ENCODE measurements around the gene TNFAIP2.
"Not testable (repeated sequence)": the region's sequence is repeated elsewhere in the genome, so short reads cannot be mapped to it uniquely, and the experiment has no call there.

The TNFAIP2 gene

GRCh38 chr14:103149351-103150237 lies 26.3 kb downstream of the TNFAIP2 start:
- TF ChIP-seq CTCF (IDR thresholded peaks at IDR 0.05; ENCODE audit: borderline replicate concordance, insufficient read depth, low read depth, low read length) = no peak
- no peak overlapping the region for H3K4me3 ChIP-seq (ENCODE audit: low read depth, low read length)

- no peak for TF ChIP-seq CTCF (IDR thresholded peaks at IDR 0.05; ENCODE audit: borderline replicate concordance, insufficient read depth, low read depth, low read length)
- no peak overlapping the region for H3K4me3 ChIP-seq (ENCODE audit: low read depth, low read length)
These were observed 28.1 kb downstream of the TNFAIP2 start for GRCh38 chr14:103151270-103151945.

- TF ChIP-seq CTCF (IDR thresholded peaks at IDR 0.05; ENCODE audit: borderline replicate concordance, insufficient read depth, low read depth, low read length) = no peak
- H3K4me3 ChIP-seq (ENCODE audit: low read depth, low read length) = no peak overlapping the region
These were observed 31.7 kb downstream of the TNFAIP2 start for GRCh38 chr14:103155010-103155409.

GRCh38 chr14:103155416-103155815 lies 32.2 kb downstream of the TNFAIP2 start:
- H3K4me3 ChIP-seq (ENCODE audit: low read depth, low read length) = not testable (repeated sequence)

- H3K4me3 ChIP-seq (ENCODE audit: low read depth, low read length) = no peak overlapping the region
- TF ChIP-seq CTCF (IDR thresholded peaks at IDR 0.05; ENCODE audit: borderline replicate concordance, insufficient read depth, low read depth, low read length) = no peak
These were observed 32.6 kb downstream of the TNFAIP2 start for GRCh38 chr14:103155826-103156394.

GRCh38 chr14:103156651-103157378 lies 33.6 kb downstream of the TNFAIP2 start:
- no peak for TF ChIP-seq CTCF (IDR thresholded peaks at IDR 0.05; ENCODE audit: borderline replicate concordance, insufficient read depth, low read depth, low read length)
- no peak overlapping the region for H3K4me3 ChIP-seq (ENCODE audit: low read depth, low read length)

- no peak overlapping the region for H3K4me3 ChIP-seq (ENCODE audit: low read depth, low read length)
- no peak for TF ChIP-seq CTCF (IDR thresholded peaks at IDR 0.05; ENCODE audit: borderline replicate concordance, insufficient read depth, low read depth, low read length)
These were observed 34.7 kb downstream of the TNFAIP2 start for GRCh38 chr14:103157969-103158368.
